Forelimb muscle (tissue), 1 donor: ENCODE results near the gene CLASP1. TPM values are rescaled to one million over a fixed set of nuclear protein-coding genes. Genes with fewer than 3 reads are reported as not detected.

Source experiments
- DNase-seq: peaks from one replicate; pipeline ENCODE4 v3.0.0-alpha.2; 2013; ENCODE audit warnings: low read depth
- polyA plus RNA-seq: library from polyadenylated mRNA; unstranded; fragments of 120-200 nt; gene quantifications from one replicate; pipeline ENCODE4 v1.2.1, GENCODE V29; 2013; ENCODE audit not compliant: insufficient read length

CLASP1 gene
- polyA plus RNA-seq, 1 donor, result 56.7 TPM

DNA sequence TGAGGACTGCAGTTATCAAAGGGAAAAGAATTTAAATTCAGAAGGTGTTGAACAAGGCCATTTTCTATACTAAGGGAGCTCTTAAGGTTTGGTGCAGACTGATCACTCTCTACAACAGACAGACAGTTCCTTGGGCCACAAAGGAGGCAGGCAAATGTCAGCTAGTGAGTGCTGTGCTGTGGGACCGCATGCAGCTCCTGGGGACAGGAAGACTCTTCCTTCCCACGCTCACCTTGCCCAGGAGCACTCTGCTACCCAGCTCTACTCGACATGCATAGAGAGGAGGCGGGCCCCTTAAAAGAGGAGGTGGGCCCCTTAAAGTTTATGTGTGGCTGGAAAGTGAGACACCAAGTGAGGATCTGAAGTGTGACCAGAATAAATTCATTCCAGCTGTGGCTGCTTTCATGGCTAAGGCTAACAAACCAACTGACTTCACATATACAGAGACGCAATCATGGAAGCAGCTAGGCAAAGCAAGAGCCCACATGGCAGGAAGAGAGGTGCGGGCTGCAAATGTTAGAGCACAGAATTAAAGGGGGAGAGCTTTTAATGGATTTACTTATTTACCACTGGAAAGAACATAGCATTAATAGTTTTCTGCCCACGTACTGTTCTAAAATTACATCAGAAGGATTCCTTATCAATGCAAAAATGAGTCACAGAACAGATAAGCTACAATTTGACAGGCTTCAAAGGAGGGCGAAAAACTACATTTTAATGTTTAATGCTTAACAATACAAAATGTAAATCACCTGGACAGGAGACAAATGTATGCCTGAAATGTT is 220.0 kb downstream of the CLASP1 start:
- no peak for DNase-seq

- DNase-seq, result no peak
Observed at GRCh38 chr2:121427187-121427689, 222.0 kb downstream of the CLASP1 start.

DNA sequence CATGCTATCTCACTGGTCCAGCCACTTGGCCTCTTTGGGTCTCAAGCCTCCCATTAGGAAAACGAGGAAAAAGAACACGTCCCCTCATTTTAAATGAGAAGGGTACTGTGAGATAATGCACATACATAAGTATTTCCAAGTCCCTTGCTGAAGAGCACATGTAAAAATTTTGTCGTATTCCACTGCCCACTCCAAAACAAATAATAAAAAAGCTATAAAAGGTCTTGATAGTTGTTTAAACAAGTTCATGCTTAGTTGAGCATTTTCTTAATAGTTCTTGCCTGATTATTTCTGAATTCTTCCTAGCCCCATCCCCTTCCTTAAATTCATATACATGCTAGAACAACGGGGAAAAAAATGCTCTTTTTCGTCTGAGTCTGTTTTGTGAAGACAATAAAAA is 228.8 kb downstream of the CLASP1 start:
- DNase-seq, result no peak

DNA sequence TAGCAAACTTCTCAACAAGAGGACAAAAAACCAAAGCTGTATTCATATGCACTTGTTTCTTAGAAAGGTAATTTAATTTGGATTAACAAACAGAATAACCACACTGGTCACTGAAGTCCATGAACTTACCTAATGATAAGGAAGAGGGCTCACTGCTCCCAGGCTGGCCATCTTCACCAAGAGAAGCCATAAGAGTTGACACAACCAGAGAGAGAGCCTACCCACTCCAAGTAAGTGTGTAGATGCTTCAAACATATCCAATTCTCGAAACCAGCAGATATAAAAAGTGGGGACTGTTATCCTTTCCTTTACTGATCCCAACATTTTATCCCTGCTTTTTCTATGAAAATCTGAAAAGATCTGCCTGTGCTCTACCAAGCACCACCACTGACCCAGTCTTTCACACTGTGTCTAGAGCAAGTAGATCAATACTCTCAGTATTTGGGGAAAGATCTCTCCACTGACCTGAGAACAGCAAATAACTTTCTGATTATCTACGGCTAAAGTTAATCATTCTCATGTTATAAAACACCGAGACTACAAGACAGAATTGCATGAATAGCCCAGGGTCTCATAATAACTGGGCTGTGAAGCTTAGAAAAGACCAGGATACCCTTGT is 230.1 kb downstream of the CLASP1 start:
- no peak for DNase-seq

DNA sequence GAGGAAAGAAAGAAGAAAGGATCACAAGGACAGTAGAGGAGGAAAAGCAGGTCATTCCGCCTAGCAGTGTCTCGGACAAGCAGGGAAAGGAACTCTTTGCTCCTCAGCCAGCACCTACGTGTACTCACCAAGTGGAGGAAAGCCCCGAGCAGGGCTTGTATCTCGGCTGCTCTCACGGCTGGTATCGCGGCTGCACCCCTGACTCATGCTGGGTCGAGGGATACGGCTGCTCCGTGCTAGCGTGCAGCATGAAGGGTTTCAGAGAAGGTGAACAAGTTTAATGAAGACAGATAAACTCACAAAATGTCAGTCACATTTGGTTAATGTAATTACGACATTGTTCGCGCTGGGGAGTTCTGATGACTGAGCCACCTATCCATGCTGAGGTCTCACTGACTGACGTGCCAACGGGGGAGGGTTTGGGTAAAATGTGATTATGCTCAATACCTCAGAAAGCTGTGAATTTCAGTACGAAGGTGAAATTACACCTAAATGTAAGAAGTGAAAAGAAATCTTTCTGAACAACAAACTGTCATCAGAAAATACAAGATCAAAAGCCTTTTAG is 230.7 kb downstream of the CLASP1 start:
- DNase-seq, result no peak

DNA sequence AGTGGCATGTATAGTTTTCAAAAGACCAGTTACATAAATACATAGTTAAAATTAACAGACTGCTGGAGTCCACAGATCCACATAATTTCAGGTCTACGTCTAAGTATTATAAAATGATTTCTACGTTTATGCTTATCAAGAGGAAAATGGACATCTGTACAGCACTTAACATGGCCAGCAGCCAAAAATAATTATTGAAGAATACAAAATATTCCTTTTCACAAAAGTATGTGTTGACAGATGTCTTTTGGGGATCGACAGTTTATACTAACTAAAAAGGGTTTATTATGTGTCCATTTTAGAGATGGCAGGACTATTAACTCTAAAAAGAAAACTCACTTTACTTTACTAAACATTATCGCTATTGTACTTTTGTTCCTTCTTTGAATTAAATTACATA is 231.4 kb downstream of the CLASP1 start:
- no peak for DNase-seq

DNA sequence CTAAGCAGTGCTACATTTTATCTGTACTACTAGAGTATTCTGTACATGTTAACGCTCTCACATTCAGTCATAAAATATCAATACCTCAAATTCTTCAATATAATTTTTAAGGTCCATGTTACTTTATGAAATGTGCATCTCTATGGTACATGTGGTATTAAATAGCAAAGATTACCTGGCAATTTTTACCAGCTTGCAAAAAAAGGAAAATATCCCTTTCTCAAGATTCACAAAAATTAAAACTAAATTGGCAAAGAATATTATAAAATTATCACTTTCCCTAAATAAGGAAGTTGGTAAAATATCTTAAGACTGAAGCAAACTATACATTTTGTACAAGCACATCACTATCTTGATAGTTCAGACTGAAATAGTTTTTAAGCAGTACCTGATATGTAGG is 233.5 kb downstream of the CLASP1 start:
- no peak for DNase-seq

- DNase-seq, result no peak
Observed at GRCh38 chr2:121412349-121412748, 236.9 kb downstream of the CLASP1 start.

DNA sequence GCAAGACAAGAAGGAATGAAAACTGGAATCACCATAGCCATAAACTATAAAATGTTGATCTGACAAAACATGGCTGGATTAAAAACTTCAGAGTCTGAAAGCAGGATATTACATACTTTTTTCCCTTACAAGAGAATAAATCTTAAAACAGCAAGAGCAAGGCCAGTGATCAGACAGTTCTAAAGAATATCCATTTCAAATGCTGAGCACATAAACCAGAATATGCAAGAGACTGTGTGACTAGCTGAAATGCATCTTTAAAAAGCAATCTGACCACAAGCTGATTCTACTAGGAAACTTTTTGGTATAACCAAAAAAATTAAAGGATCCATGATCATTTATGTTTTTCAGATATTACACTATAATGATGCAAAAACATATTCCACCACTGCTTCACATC is 239.3 kb downstream of the CLASP1 start:
- DNase-seq, result no peak

- no peak for DNase-seq
Observed at GRCh38 chr2:121409388-121409787, 239.9 kb downstream of the CLASP1 start.

DNA sequence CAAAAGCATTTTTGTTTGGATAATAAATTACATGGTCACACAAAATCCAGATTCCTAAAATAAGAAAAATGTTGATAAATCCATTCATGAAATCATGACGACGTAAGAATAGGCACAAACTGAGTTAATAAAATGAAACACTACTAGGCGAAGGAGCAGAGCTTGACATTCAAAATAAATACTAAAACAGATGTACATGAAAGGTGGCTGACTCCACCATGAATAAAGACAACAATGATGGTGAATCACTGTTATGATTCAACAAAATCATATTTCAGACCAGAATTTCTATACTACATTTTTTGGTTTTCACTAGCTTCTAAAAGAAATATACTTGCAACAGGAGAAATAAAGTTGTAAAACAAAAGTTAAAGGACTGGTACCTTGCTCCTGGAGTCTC is 240.6 kb downstream of the CLASP1 start:
- no peak for DNase-seq

GRCh38 chr2:121405233-121405632 is 244.0 kb downstream of the CLASP1 start:
- DNase-seq, result no peak

- no peak for DNase-seq
Observed at GRCh38 chr2:121400201-121400600, 249.1 kb downstream of the CLASP1 start.

- DNase-seq, result no peak
Observed at GRCh38 chr2:121398853-121399252, 250.4 kb downstream of the CLASP1 start.

DNA sequence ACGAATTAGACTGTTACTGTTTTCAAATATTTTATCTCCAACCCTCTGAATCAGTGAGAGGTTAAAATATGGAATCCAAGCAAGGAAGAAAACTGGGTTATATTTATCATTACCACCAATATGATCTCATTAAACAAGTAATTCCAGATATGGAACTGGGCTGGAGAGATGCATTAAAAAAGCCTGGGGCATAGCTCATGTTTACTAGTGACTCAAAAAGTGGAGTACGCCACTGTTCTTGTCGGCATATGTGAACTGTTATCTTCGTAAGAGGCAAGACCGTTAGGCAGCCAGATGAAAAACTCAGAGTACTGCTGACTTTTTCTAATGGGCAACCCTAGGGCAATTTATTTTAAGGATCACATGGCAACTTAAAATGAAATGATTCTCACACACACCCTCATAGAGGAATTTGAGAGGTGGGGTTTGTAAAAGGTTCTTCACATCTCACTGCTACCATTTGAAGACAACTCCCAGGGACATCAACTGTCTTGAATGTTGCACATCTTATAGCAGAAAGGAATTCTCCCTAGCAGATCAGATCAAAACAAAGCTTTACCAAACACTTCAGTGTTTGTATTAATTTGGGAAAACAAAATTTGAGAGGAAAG is 259.1 kb downstream of the CLASP1 start:
- DNase-seq, result no peak

GRCh38 chr2:121388371-121388770 is 260.9 kb downstream of the CLASP1 start:
- DNase-seq, result no peak

- no peak for DNase-seq
Observed at GRCh38 chr2:121387591-121388325, 261.5 kb downstream of the CLASP1 start.

DNA sequence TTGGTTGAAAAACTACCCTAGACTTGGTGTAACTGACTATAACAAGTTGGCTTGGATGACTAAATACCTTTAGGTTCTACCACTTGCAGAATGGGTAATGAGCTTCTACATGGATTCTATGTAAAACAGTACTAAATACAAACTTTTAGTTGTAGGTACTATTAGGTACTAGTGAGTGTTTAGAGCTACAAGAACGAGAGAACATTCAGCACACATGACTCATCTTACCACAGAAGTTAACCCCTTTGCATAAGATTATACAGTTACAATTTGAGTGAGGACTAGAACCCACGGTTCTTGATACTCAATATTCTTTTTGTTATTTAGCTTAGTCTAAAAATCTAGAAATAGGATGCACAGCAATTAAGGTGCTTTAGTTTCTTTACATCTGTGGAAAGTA is 262.6 kb downstream of the CLASP1 start:
- DNase-seq, result no peak

GRCh38 chr2:121386102-121386501 is 263.2 kb downstream of the CLASP1 start:
- DNase-seq, result no peak

- DNase-seq, result no peak
Observed at GRCh38 chr2:121382744-121383143, 266.5 kb downstream of the CLASP1 start.

- no peak for DNase-seq
Observed at GRCh38 chr2:121377646-121378045, 271.6 kb downstream of the CLASP1 start.
